LNCaP clone FGC (cell line): ENCODE measurements around the gene FXYD6.
"Not testable (repeated sequence)": the region's sequence is repeated elsewhere in the genome, so short reads cannot be mapped to it uniquely, and the experiment has no call there.

Experiments
- DNase-seq: peaks from one replicate; pipeline ENCODE4 v3.0.0-alpha.2; 2011; ENCODE audit warnings: low read depth
- H3K4me3 ChIP-seq: 2 replicates; pipeline ENCODE4 v1.5.1; 2011; ENCODE audit warnings: mild to moderate bottlenecking, low read depth, low read length, control low read depth
- TF ChIP-seq, protein P1 (sequence below): IDR thresholded peaks from 2 replicates; pipeline ENCODE4 v1.5.1; 2012; ENCODE audit warnings: mild to moderate bottlenecking; ENCODE audit not compliant: control insufficient read depth, insufficient read depth; ENCODE audit errors: extremely low read depth

FXYD6 gene

GRCh38 chr11:117871160-117871559, 5.3 kb downstream of the FXYD6 start:
- H3K4me3 ChIP-seq, result no peak overlapping the region
- TF ChIP-seq, protein P1, sequence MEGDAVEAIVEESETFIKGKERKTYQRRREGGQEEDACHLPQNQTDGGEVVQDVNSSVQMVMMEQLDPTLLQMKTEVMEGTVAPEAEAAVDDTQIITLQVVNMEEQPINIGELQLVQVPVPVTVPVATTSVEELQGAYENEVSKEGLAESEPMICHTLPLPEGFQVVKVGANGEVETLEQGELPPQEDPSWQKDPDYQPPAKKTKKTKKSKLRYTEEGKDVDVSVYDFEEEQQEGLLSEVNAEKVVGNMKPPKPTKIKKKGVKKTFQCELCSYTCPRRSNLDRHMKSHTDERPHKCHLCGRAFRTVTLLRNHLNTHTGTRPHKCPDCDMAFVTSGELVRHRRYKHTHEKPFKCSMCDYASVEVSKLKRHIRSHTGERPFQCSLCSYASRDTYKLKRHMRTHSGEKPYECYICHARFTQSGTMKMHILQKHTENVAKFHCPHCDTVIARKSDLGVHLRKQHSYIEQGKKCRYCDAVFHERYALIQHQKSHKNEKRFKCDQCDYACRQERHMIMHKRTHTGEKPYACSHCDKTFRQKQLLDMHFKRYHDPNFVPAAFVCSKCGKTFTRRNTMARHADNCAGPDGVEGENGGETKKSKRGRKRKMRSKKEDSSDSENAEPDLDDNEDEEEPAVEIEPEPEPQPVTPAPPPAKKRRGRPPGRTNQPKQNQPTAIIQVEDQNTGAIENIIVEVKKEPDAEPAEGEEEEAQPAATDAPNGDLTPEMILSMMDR, result no peak
- no peak for DNase-seq

- TF ChIP-seq, protein P1, result no peak
These were observed 6.1 kb downstream of the FXYD6 start for GRCh38 chr11:117870103-117870952.

DNA sequence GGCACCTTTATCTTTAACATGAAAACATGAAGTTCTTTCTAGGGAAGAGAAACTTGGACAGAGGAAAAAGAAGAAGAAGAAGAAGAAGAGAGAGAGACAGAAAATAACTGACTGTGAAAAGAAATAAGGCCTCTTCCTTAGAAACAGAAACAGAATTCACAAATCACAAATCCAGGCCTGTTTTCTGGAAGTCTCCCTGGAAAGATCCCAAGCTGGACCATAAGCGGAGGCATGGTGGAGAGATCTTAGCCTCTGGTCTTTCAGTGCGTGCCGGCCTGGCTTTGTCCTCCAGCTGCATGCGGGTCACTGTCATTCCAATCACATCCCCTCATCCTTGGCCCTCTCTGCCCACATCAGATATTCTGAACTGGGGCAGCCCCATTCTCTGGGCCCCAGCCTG, 6.9 kb downstream of the FXYD6 start:
- TF ChIP-seq, protein P1, result no peak
- DNase-seq, result no peak
- no peak overlapping the region for H3K4me3 ChIP-seq

More at GRCh38 chr11:117870103-117870952, 6.1 kb downstream of the FXYD6 start:
- no peak overlapping the region for H3K4me3 ChIP-seq
- no peak for DNase-seq

GRCh38 chr11:117868815-117869561, 7.5 kb downstream of the FXYD6 start:
- H3K4me3 ChIP-seq, result no peak overlapping the region
- DNase-seq, result no peak
- TF ChIP-seq, protein P1, result no peak

DNA sequence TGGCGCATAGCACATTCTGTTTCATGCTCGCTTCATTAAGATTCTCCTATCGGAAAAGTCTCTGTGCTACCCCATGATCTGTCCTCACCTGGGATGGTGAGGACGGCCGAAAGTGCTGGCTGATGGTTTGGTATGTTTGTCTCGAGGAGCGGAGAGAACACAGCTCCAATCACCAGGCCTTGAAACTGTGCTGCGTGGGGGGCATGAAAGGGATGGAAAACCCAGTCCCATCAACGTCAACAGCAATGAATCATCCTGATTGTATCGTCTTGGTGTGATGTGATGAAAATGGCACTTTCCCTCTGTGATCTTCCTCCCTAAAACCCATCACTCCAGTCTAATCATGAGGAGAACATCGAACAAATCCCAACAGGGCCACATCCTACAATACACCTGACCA, 8.4 kb downstream of the FXYD6 start:
- no peak overlapping the region for H3K4me3 ChIP-seq
- TF ChIP-seq, protein P1, result no peak
- no peak for DNase-seq

GRCh38 chr11:117866526-117866925, 9.9 kb downstream of the FXYD6 start:
- TF ChIP-seq, protein P1, result no peak
- H3K4me3 ChIP-seq, result no peak overlapping the region
- no peak for DNase-seq

DNA sequence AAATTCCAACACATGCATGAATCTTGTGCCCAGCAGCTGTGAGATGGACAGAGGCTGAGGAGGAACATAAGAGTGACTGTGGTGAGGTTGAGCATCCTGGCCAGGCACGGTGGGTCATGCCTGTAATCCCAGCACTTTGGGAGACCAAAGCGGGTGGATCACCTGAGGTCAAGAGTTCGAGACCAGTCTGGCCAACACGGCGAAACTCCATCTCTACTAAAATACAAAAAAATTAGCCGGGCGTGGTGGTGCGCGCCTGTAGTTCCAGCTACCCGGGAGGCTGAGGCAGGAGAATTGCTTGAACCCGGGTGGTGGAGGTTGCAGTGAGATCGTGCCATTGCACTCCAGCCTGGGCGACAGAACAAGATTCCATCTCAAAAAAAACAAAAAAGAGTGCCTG, 10.9 kb downstream of the FXYD6 start:
- DNase-seq, H3K4me3 ChIP-seq: not testable (repeated sequence)
